T-cell (primary cell): ENCODE data around the gene CNGB1. TPM values are rescaled to one million over a fixed set of nuclear protein-coding genes. Genes with fewer than 3 reads are reported as not detected.

Experiments
- ATAC-seq, 4 experiments: fragments of 200-7000 bp in 3 of 4; fragments of 150-1000 bp in 1 of 4; cut with Tn5 transposase; replicated peaks in 1 of 4; 1 replicate in 3 of 4; 2 replicates in 1 of 4; pipeline ENCODE4 v1.10.0; 2021; ENCODE audit warnings: moderate library complexity in 3 of 4, mild to moderate bottlenecking in 2 of 4, moderate number of reproducible peaks in 1 of 4
- CTCF ChIA-PET, 2 donors: fragments of 300-600 bp; sonication (Branson Sonifier 250); formaldehyde crosslinking; loops; one replicate each; lab custom pipeline; 2022; ENCODE audit warnings: antibody characterized with exemption in 2 of 2; lab: Charles Lee
- POLR2A ChIA-PET, 2 donors: fragments of 300-600 bp; sonication (Branson Sonifier 250); formaldehyde crosslinking; loops; one replicate each; lab custom pipeline; 2022; ENCODE audit warnings: antibody characterized with exemption in 2 of 2; lab: Charles Lee
- DNase-seq, 35 experiments: peaks; one replicate each; pipeline versions ENCODE4 v3.0.0 to v3.0.0-alpha.2; 2013 to 2023
- H3K27ac ChIP-seq: one replicate; pipeline ENCODE4 v1.5.1; 2013; ENCODE audit warnings: low read length
- H3K27me3 ChIP-seq, 2 experiments: replicated peaks in 1 of 2; 1 replicate in 1 of 2; 2 replicates in 1 of 2; pipeline versions ENCODE4 v1.6.1 to v1.7.0; 2013; ENCODE audit warnings: low read length in 1 of 2, mixed read lengths in 1 of 2; ENCODE audit not compliant: control insufficient read depth in 2 of 2, insufficient read depth in 2 of 2; ENCODE audit errors: extremely low read depth in 1 of 2
- H3K36me3 ChIP-seq, 2 donors: 1 replicate in 1 of 2; 2 replicates in 1 of 2; pipeline versions ENCODE4 v1.6.1 to v1.7.0; 2013; ENCODE audit warnings: low read length in 1 of 2; ENCODE audit not compliant: control insufficient read depth in 2 of 2, insufficient read depth in 1 of 2; ENCODE audit errors: extremely low read depth in 1 of 2
- H3K4me1 ChIP-seq, 2 experiments: 1 replicate in 1 of 2; 2 replicates in 1 of 2; pipeline versions ENCODE4 v1.6.1 to v1.7.0; 2013; ENCODE audit warnings: low read length in 2 of 2, mixed read lengths in 1 of 2; ENCODE audit not compliant: insufficient read depth in 2 of 2, control insufficient read depth in 1 of 2; ENCODE audit errors: extremely low read depth in 1 of 2
- H3K4me3 ChIP-seq, 2 donors: 1 replicate in 1 of 2; 2 replicates in 1 of 2; pipeline versions ENCODE4 v1.5.1 to v1.7.0; 2013; ENCODE audit warnings: mild to moderate bottlenecking in 2 of 2, low read length in 1 of 2, moderate library complexity in 1 of 2; ENCODE audit not compliant: control insufficient read depth in 1 of 2; ENCODE audit errors: extremely low read depth in 1 of 2
- H3K9me3 ChIP-seq: 2 replicates; pipeline ENCODE4 v1.7.0; 2013
- H3K27ac Mint-ChIP-seq, 2 donors: one replicate each; pipeline ENCODE4 v1.8.0; 2020 to 2021; ENCODE audit warnings: mild to moderate bottlenecking in 2 of 2, mixed read lengths in 2 of 2
- H3K27me3 Mint-ChIP-seq, 2 donors: one replicate each; pipeline ENCODE4 v1.8.0; 2021 to 2022; ENCODE audit warnings: mixed read lengths in 2 of 2
- H3K36me3 Mint-ChIP-seq: one replicate; pipeline ENCODE4 v1.8.0; 2021; ENCODE audit warnings: mixed read lengths
- H3K4me1 Mint-ChIP-seq, 3 donors: one replicate each; pipeline ENCODE4 v1.8.0; 2020 to 2022; ENCODE audit warnings: mixed read lengths in 3 of 3, mild to moderate bottlenecking in 1 of 3
- H3K4me3 Mint-ChIP-seq, 3 donors: one replicate each; pipeline ENCODE4 v1.8.0; 2020 to 2022; ENCODE audit warnings: mild to moderate bottlenecking in 3 of 3, mixed read lengths in 3 of 3, moderate library complexity in 3 of 3
- H3K9me3 Mint-ChIP-seq, 3 donors: one replicate each; pipeline ENCODE4 v1.8.0; 2020 to 2022; ENCODE audit warnings: mixed read lengths in 3 of 3
- WGBS: methylation state at CpG from one replicate; pipeline ENCODE4 v1.1.5; 2013; ENCODE audit warnings: missing lambda C conversion rate; ENCODE audit not compliant: insufficient coverage; 5-methylcytosine and 5-hydroxymethylcytosine counted together
- total RNA-seq, 35 experiments: library from RNA in 6 of 35; stranded (reverse) in 6 of 35; fragments of 120-200 nt in 1 of 35; gene quantifications; one replicate each; pipeline versions ENCODE4 v1.2.1 to v1.2.4 and lab custom pipeline; 2013 to 2026

The CNGB1 gene
- total RNA-seq, 5 donors from 2014 or later (not counting 1 experiment from before 2014, with no cell fraction given): not detected

- DNase-seq (no peak), ATAC-seq (no peak)
- no peak overlapping the region for H3K4me3 Mint-ChIP-seq
- no peak overlapping the region for H3K27ac Mint-ChIP-seq
- H3K27me3 Mint-ChIP-seq: no peaks in the 10 kb centered on the region
- Histone ChIP-seq H3K27ac (no peak overlapping the region), H3K36me3 (no peaks in the 10 kb centered on the region), H3K9me3 (no peaks in the 10 kb centered on the region), H3K4me1 (no peaks in the 10 kb centered on the region), H3K4me3 (no peak overlapping the region), H3K27me3 (peaks cover 0 to 22% of the 10 kb centered on the region in 2 experiments)
- ChIA-PET POLR2A (interaction anchor here in 1 of 2 donors (0.5 kb wide), 1 partner anchor 247 kb away, joined by 3 read pairs; no protein-coding TSS in a partner anchor), CTCF (no interaction called here)
- H3K4me1 Mint-ChIP-seq: no peaks in the 10 kb centered on the region
- WGBS: 60% methylated on average over 3 of the region's 4 CpGs
- no peaks in the 10 kb centered on the region for H3K36me3 Mint-ChIP-seq
- no peaks in the 10 kb centered on the region for H3K9me3 Mint-ChIP-seq
Observed at GRCh38 chr16:57972306-57972705, 1.4 kb upstream of the CNGB1 start.

- Mint-ChIP-seq H3K4me3 (no peak overlapping the region), H3K27ac (no peak overlapping the region), H3K9me3 (no peaks in the 10 kb centered on the region), H3K36me3 (no peaks in the 10 kb centered on the region), H3K27me3 (no peaks in the 10 kb centered on the region), H3K4me1 (no peaks in the 10 kb centered on the region)
- Histone ChIP-seq H3K4me1 (no peaks in the 10 kb centered on the region), H3K27me3 (peaks cover 0 to 22% of the 10 kb centered on the region in 2 experiments), H3K27ac (no peak overlapping the region), H3K4me3 (no peak overlapping the region), H3K9me3 (no peaks in the 10 kb centered on the region), H3K36me3 (no peaks in the 10 kb centered on the region)
- DNase-seq: no peak
- CTCF ChIA-PET: no interaction called here
- WGBS: 58% methylated on average over 1 of the region's 1 CpG
- POLR2A ChIA-PET: interaction anchor here in 1 of 2 donors (0.5 to 0.6 kb wide), 2 partner anchors 246 to 406 kb away, joined by 3 read pairs; no protein-coding TSS in a partner anchor
- ATAC-seq: no peak
Observed at GRCh38 chr16:57971848-57972247, 920 bp upstream of the CNGB1 start.

GRCh38 chr16:57970319-57970718 is 609 bp downstream of the CNGB1 start:
- Mint-ChIP-seq H3K9me3 (no peaks in the 10 kb centered on the region), H3K27me3 (no peaks in the 10 kb centered on the region), H3K4me3 (no peak overlapping the region), H3K27ac (no peak overlapping the region), H3K36me3 (no peaks in the 10 kb centered on the region), H3K4me1 (no peaks in the 10 kb centered on the region)
- CTCF ChIA-PET: interaction anchor here in 1 of 2 donors (0.7 kb wide), 1 partner anchor 70 kb away, joined by 3 read pairs; no protein-coding TSS in a partner anchor
- no peaks in the 10 kb centered on the region for H3K4me1 ChIP-seq
- H3K9me3 ChIP-seq: no peaks in the 10 kb centered on the region
- WGBS: 78% methylated on average over 10 of the region's 13 CpGs
- no peak for ATAC-seq
- H3K27ac ChIP-seq: no peak overlapping the region
- H3K4me3 ChIP-seq: no peak overlapping the region
- POLR2A ChIA-PET: no interaction called here
- DNase-seq: no peak
- no peaks in the 10 kb centered on the region for H3K36me3 ChIP-seq
- H3K27me3 ChIP-seq: peaks cover 0 to 19% of the 10 kb centered on the region in 2 experiments

GRCh38 chr16:57969451-57970123 is 1.3 kb downstream of the CNGB1 start:
- H3K4me1 ChIP-seq: no peaks in the 10 kb centered on the region
- H3K9me3 ChIP-seq: no peaks in the 10 kb centered on the region
- 82% methylated on average over 9 of the region's 10 CpGs for WGBS
- H3K36me3 Mint-ChIP-seq: no peaks in the 10 kb centered on the region
- H3K4me3 Mint-ChIP-seq: no peak overlapping the region
- no peak overlapping the region for H3K4me3 ChIP-seq
- ATAC-seq (no peak), DNase-seq (no peak)
- POLR2A ChIA-PET: no interaction called here
- no peak overlapping the region for H3K27ac ChIP-seq
- no peaks in the 10 kb centered on the region for H3K27me3 Mint-ChIP-seq
- H3K27ac Mint-ChIP-seq: no peak overlapping the region
- CTCF ChIA-PET: no interaction called here
- H3K27me3 ChIP-seq: peaks cover 0 to 19% of the 10 kb centered on the region in 2 experiments
- H3K36me3 ChIP-seq: no peaks in the 10 kb centered on the region
- no peaks in the 10 kb centered on the region for H3K9me3 Mint-ChIP-seq
- no peaks in the 10 kb centered on the region for H3K4me1 Mint-ChIP-seq

GRCh38 chr16:57967916-57968315 is 3.0 kb downstream of the CNGB1 start:
- Mint-ChIP-seq H3K4me1 (no peaks in the 10 kb centered on the region), H3K36me3 (no peaks in the 10 kb centered on the region), H3K27me3 (no peaks in the 10 kb centered on the region), H3K27ac (no peak overlapping the region), H3K9me3 (no peaks in the 10 kb centered on the region), H3K4me3 (no peak overlapping the region)
- no peak overlapping the region for H3K27ac ChIP-seq
- H3K4me1 ChIP-seq: no peaks in the 10 kb centered on the region
- peaks cover 0 to 15% of the 10 kb centered on the region in 2 experiments for H3K27me3 ChIP-seq
- H3K36me3 ChIP-seq: no peaks in the 10 kb centered on the region
- ChIA-PET POLR2A (no interaction called here), CTCF (no interaction called here)
- H3K9me3 ChIP-seq: no peaks in the 10 kb centered on the region
- no peak for ATAC-seq
- no peak overlapping the region for H3K4me3 ChIP-seq
- DNase-seq: no peak

- CTCF ChIA-PET: no interaction called here
- Histone ChIP-seq H3K4me3 (no peak overlapping the region), H3K9me3 (no peaks in the 10 kb centered on the region), H3K4me1 (no peaks in the 10 kb centered on the region), H3K27ac (no peak overlapping the region), H3K27me3 (peaks cover 0 to 15% of the 10 kb centered on the region in 2 experiments), H3K36me3 (no peaks in the 10 kb centered on the region)
- POLR2A ChIA-PET: no interaction called here
- no peak overlapping the region for H3K4me3 Mint-ChIP-seq
- H3K36me3 Mint-ChIP-seq: no peaks in the 10 kb centered on the region
- DNase-seq (no peak), ATAC-seq (no peak)
- no peaks in the 10 kb centered on the region for H3K9me3 Mint-ChIP-seq
- H3K4me1 Mint-ChIP-seq: no peaks in the 10 kb centered on the region
- WGBS: 90% methylated on average over 8 of the region's 9 CpGs
- H3K27me3 Mint-ChIP-seq: no peaks in the 10 kb centered on the region
- no peak overlapping the region for H3K27ac Mint-ChIP-seq
Observed at GRCh38 chr16:57966986-57967385, 3.9 kb downstream of the CNGB1 start.
